Stimulated activated naive CD8-positive, alpha-beta T cell treated with anti-CD3 and anti-CD28 coated beads, Interleukin-15, Interleukin-2, amounts not matched to agents 100 ng/mL and 50 ng/mL, for 24 hours (primary cell): ENCODE results near the gene SRBD1.

ENCODE experiments used
- H3K27ac Mint-ChIP-seq: one replicate; pipeline ENCODE4 v1.8.0; 2021; ENCODE audit warnings: mild to moderate bottlenecking, mixed read lengths
- H3K27me3 Mint-ChIP-seq: one replicate; pipeline ENCODE4 v1.8.0; 2021; ENCODE audit warnings: mixed read lengths
- H3K36me3 Mint-ChIP-seq: one replicate; pipeline ENCODE4 v1.8.0; 2021; ENCODE audit warnings: low read depth, mixed read lengths
- H3K4me1 Mint-ChIP-seq: one replicate; pipeline ENCODE4 v1.8.0; 2021; ENCODE audit warnings: low read depth, mixed read lengths
- H3K4me3 Mint-ChIP-seq: one replicate; pipeline ENCODE4 v1.8.0; 2021; ENCODE audit warnings: mild to moderate bottlenecking, mixed read lengths
- H3K9me3 Mint-ChIP-seq: one replicate; pipeline ENCODE4 v1.8.0; 2021; ENCODE audit warnings: mixed read lengths

Gene SRBD1

GRCh38 chr2:45498661-45499550 lies 112.2 kb downstream of the SRBD1 start:
- Mint-ChIP-seq H3K36me3 (peaks cover 24% of the 10 kb centered on the region), H3K9me3 (peaks cover 5% of the 10 kb centered on the region), H3K4me1 (peaks cover 43% of the 10 kb centered on the region), H3K27ac (no peak overlapping the region), H3K4me3 (no peak overlapping the region), H3K27me3 (no peaks in the 10 kb centered on the region)

DNA sequence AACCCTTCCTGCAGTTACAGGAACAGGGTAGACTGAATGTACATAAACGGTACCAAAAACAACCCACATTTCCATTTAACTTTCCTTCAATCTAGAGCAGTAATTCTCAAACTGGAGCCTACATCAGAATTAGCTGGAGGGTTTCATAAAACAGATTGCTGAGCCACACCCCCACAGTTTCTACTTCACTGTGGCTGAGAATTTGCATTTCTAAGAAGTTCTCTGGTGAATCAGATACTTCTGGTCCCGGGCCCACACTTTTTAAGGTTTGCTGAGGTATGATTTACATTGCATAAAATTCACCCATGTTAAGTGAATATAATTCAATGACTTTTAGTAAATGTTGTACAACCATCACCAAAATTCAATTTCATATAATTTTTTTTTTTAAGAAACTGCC lies 113.7 kb downstream of the SRBD1 start:
- Mint-ChIP-seq H3K36me3 (peaks cover 19% of the 10 kb centered on the region), H3K4me1 (peaks cover 43% of the 10 kb centered on the region), H3K9me3 (peaks cover 5% of the 10 kb centered on the region), H3K27ac (peak overlapping the region; percentile 47), H3K4me3 (no peak overlapping the region), H3K27me3 (no peaks in the 10 kb centered on the region)

- peaks cover 43% of the 10 kb centered on the region for H3K4me1 Mint-ChIP-seq
- H3K27me3 Mint-ChIP-seq = no peaks in the 10 kb centered on the region
- H3K9me3 Mint-ChIP-seq = peaks cover 5% of the 10 kb centered on the region
- H3K36me3 Mint-ChIP-seq = peaks cover 14% of the 10 kb centered on the region
- no peak overlapping the region for H3K4me3 Mint-ChIP-seq
- peak overlapping the region; percentile 47 for H3K27ac Mint-ChIP-seq
Observed at GRCh38 chr2:45496869-45497268, 114.2 kb downstream of the SRBD1 start.

GRCh38 chr2:45494978-45495293 lies 116.1 kb downstream of the SRBD1 start:
- Mint-ChIP-seq H3K27ac (no peak overlapping the region), H3K36me3 (peaks cover 7% of the 10 kb centered on the region), H3K4me3 (no peak overlapping the region), H3K27me3 (no peaks in the 10 kb centered on the region), H3K9me3 (no peaks in the 10 kb centered on the region), H3K4me1 (peaks cover 36% of the 10 kb centered on the region)

DNA sequence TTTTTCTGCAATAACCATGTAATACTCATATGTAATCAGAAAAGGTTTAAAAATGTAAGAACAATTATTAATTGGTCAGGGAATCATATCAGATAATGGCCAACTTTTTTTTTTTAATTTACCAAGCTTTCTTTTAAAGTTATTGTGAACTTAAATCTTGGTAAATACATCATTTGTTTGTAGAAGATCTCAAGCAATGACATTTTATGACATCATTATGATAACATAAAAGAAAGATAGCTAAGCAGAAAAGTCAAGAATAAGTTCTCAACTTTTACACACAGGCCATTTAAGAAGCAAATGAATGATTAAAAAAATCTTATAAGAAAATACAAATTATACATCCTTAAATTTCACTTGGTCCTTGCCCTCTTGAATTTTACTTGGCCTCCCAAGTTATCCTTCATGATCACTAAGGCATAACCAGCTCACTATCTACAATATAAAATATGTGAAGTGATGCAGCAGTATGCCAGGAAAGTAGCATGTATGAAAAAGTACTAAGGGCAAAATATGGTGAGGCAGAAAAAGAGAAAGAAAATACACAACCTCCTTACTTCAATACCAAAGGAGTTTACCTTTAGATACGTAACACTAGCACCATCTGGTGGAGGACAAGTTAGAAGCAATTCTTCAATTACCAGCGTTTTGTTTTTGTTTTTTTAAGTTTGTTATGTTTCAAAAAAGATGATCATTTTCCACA lies 116.6 kb downstream of the SRBD1 start:
- no peaks in the 10 kb centered on the region for H3K27me3 Mint-ChIP-seq
- H3K4me3 Mint-ChIP-seq = no peak overlapping the region
- H3K9me3 Mint-ChIP-seq = no peaks in the 10 kb centered on the region
- H3K36me3 Mint-ChIP-seq = peaks cover 5% of the 10 kb centered on the region
- no peak overlapping the region for H3K27ac Mint-ChIP-seq
- peaks cover 31% of the 10 kb centered on the region for H3K4me1 Mint-ChIP-seq

- Mint-ChIP-seq H3K27ac (no peak overlapping the region), H3K27me3 (no peaks in the 10 kb centered on the region), H3K36me3 (peaks cover 49% of the 10 kb centered on the region), H3K4me1 (no peaks in the 10 kb centered on the region), H3K9me3 (no peaks in the 10 kb centered on the region), H3K4me3 (no peak overlapping the region)
Observed at GRCh38 chr2:45484965-45485364, 126.1 kb downstream of the SRBD1 start.

GRCh38 chr2:45483997-45484396 lies 127.1 kb downstream of the SRBD1 start:
- H3K27me3 Mint-ChIP-seq = no peaks in the 10 kb centered on the region
- H3K36me3 Mint-ChIP-seq = peaks cover 51% of the 10 kb centered on the region
- H3K4me3 Mint-ChIP-seq = no peak overlapping the region
- H3K9me3 Mint-ChIP-seq = no peaks in the 10 kb centered on the region
- no peak overlapping the region for H3K27ac Mint-ChIP-seq
- no peaks in the 10 kb centered on the region for H3K4me1 Mint-ChIP-seq

DNA sequence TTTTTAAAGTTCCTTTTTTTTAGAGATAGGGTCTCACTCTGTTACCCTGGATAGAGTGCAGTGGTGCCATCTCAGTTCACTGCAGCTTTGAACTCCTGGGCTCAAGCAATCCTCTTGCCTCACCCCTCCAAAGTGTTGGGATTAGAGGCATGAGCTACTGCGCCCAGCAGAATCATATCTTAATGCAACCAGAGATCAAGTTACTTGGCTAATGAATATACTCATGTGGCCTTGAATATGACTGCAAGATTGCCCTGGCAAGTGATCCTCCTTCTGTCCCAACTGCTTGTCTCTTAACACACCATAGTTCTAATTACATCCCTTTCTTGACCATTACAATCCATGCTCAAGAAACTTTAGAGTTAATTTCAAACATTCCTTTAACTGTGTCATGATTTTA lies 133.5 kb downstream of the SRBD1 start:
- no peaks in the 10 kb centered on the region for H3K27me3 Mint-ChIP-seq
- peaks cover 61% of the 10 kb centered on the region for H3K36me3 Mint-ChIP-seq
- no peaks in the 10 kb centered on the region for H3K9me3 Mint-ChIP-seq
- H3K27ac Mint-ChIP-seq = no peak overlapping the region
- H3K4me1 Mint-ChIP-seq = no peaks in the 10 kb centered on the region
- no peak overlapping the region for H3K4me3 Mint-ChIP-seq

DNA sequence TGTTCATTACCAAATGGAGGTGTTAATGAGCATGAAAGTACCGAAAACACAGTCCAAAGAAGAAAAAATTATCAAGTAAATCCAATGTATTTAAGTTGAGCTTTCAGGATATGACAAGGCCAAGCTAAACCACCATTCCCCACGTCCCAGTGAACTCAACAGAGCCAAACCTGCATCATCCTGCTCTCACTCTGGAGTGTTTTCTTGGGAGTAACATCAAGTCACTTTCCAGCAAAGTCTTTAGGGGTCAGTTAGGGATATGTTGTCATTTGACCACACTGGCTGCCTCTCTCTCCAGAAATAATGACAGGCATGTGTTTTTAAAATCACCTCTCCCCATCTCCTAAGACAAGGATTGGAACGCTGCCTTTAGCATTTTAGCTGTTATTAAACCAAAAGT lies 140.5 kb downstream of the SRBD1 start:
- Mint-ChIP-seq H3K27me3 (no peaks in the 10 kb centered on the region), H3K4me3 (no peak overlapping the region), H3K27ac (no peak overlapping the region), H3K4me1 (no peaks in the 10 kb centered on the region), H3K36me3 (peaks cover 22% of the 10 kb centered on the region), H3K9me3 (no peaks in the 10 kb centered on the region)

DNA sequence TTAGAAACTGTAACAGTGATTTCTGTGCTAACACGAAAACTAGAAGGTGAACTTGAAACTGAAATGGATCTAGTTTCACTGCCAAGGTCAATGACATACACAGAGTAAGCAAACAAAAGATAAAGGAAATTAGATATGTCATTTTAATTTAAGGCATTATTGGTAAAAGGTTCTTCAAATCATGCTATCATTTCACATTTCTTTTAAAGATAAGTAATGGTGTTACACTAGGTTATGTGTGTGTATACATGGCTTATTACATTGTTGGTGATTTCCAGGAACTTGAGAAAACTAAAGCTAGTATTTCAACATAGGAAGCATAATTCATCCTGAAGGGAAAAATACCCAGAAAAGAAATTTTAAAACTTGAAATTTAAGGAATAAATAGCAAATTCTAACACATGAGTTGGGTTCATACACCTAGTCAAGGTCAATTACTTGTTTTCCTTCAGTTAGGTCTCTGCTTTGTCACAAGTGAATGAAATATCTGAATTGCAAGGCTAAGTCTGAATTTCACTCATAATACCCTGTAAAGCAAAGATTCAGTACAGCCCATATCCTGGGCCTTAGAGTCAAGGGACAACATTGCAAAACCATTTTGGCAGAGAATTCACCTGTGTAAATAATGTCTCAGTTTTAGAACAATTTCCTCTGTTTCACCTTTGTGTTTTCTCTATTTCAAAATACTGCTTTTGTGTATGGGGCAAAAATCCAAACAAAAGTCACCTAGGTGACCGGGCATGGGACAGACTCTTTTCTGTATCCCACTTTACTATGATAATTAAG lies 141.6 kb downstream of the SRBD1 start:
- Mint-ChIP-seq H3K9me3 (no peaks in the 10 kb centered on the region), H3K4me1 (no peaks in the 10 kb centered on the region)

DNA sequence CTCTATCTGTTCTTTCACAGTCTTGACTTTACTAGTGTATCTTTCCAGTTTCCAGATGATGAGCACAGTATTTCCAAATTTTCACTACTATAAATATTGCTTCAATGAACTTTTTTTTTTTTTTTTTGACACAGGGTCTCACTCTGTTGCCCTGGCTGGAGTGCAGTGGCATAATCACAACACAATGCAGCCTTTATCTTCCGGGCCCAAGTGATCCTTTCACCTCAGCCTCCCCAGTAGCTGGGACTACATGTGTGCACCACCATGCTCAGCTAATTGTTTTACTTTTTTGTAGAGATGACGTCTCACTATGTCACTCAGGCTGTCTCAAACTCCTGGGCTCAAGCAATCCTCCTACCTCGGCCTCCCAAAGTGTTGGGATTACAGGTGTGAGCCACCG lies 142.8 kb downstream of the SRBD1 start:
- Mint-ChIP-seq H3K9me3 (no peaks in the 10 kb centered on the region), H3K27ac (no peak overlapping the region), H3K4me1 (no peaks in the 10 kb centered on the region), H3K4me3 (no peak overlapping the region), H3K27me3 (no peaks in the 10 kb centered on the region), H3K36me3 (peaks cover 11% of the 10 kb centered on the region)

More for the DNA sequence above, 141.6 kb downstream of the SRBD1 start:
- Mint-ChIP-seq H3K27me3 (no peaks in the 10 kb centered on the region), H3K27ac (no peak overlapping the region), H3K36me3 (peaks cover 15% of the 10 kb centered on the region), H3K4me3 (no peak overlapping the region)

- Mint-ChIP-seq H3K27ac (no peak overlapping the region), H3K36me3 (peaks cover 19% of the 10 kb centered on the region), H3K4me3 (no peak overlapping the region), H3K9me3 (no peaks in the 10 kb centered on the region), H3K27me3 (no peaks in the 10 kb centered on the region), H3K4me1 (no peaks in the 10 kb centered on the region)
Observed at GRCh38 chr2:45466053-45466452, 145.0 kb downstream of the SRBD1 start.

- H3K4me1 Mint-ChIP-seq = no peaks in the 10 kb centered on the region
- H3K36me3 Mint-ChIP-seq = peaks cover 29% of the 10 kb centered on the region
- H3K27ac Mint-ChIP-seq = no peak overlapping the region
- H3K4me3 Mint-ChIP-seq = no peak overlapping the region
- no peaks in the 10 kb centered on the region for H3K9me3 Mint-ChIP-seq
- no peaks in the 10 kb centered on the region for H3K27me3 Mint-ChIP-seq
Observed at GRCh38 chr2:45460825-45461224, 150.2 kb downstream of the SRBD1 start.

DNA sequence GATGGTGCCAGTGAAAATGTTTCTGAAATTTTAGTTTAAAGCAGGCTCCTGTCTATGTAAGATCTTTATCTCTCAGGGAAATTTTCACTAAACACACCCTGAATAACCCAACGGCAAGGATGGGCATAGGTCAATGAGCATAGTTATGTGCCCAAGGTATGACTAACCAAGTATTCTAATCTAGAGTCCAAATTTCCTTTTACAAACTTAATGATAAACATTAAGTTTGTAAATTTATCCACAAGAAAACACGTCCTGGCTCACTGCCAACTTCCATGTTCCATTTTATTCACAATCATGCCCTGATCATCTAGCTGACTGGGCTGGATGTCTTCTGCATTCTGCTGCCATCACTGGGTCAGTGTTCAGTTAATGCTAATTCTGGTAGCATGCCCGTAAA lies 151.2 kb downstream of the SRBD1 start:
- no peaks in the 10 kb centered on the region for H3K9me3 Mint-ChIP-seq
- no peak overlapping the region for H3K27ac Mint-ChIP-seq
- H3K27me3 Mint-ChIP-seq = no peaks in the 10 kb centered on the region
- no peaks in the 10 kb centered on the region for H3K4me1 Mint-ChIP-seq
- peaks cover 29% of the 10 kb centered on the region for H3K36me3 Mint-ChIP-seq
- no peak overlapping the region for H3K4me3 Mint-ChIP-seq
